GM18870 (cell line): ENCODE results near the gene BAHCC1.

ENCODE experiments used
- ATAC-seq: cut with Tn5 transposase; IDR thresholded peaks from one replicate; pipeline ENCODE4 v1.9.1; 2021; ENCODE audit warnings: moderate library complexity; ENCODE audit not compliant: unreplicated experiment

The BAHCC1 gene

DNA sequence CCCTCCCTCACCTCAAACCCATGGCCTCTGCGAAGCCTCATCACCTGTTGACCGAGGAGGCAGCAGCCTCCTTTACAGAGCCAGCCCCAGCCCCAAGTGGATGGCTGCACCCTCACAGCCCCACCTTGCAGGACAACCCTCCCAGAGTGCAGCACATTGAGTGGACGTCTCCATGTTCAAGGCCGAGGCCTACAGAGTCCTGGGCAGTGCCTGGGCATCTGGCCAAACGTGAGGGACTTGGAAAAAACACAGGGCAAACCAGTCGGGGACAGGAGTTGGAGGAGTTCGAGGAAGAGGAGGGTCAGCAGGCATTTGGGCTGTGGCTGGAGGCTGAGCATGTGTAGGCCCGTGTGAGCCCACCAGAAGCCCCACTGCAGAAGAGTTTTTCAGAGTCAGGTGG is 77.8 kb downstream of the BAHCC1 start:
- ATAC-seq, result no peak

DNA sequence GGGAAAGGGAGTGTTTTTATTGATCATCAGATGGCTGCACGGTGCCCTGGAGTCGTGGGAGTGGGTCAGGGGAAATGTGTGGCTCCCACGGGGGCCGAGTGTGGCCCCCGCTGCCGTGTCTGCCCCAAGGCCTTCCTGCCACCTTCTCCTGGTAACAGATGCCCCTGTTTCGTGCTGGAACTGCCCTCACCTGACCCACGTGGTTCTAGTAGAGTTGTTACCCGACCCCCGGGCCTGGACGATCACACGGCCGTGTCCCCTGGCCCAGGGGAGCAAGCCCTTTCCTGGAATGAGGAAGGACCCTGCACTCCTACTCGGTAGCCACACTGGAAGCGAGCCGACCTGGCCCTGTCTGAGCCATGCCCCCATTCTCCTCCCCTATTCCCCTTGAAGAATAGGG is 79.7 kb downstream of the BAHCC1 start:
- no peak for ATAC-seq

GRCh38 chr17:81476097-81476496 is 80.8 kb downstream of the BAHCC1 start:
- no peak for ATAC-seq

DNA sequence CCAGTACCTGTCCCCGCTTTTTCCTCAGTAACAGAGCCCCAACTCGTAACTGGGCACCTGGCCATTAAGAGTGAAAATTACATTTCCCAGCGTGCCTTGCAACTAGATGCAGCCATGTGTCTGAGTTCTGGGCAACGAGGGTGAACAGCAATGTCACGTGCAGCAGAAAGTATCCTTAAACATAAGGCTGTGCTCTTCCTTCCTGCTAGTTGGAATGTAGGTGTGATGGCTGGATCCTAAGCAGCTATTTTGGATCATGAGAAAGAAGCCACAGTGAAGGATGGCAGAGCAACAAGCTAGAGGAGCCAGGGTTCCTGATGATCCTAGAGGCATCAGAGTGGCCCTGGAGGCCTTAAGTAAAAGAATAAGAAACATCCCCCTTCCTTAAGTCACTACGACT is 81.4 kb downstream of the BAHCC1 start:
- ATAC-seq, result no peak

- no peak for ATAC-seq
Measured at GRCh38 chr17:81477173-81477572, 81.9 kb downstream of the BAHCC1 start.

DNA sequence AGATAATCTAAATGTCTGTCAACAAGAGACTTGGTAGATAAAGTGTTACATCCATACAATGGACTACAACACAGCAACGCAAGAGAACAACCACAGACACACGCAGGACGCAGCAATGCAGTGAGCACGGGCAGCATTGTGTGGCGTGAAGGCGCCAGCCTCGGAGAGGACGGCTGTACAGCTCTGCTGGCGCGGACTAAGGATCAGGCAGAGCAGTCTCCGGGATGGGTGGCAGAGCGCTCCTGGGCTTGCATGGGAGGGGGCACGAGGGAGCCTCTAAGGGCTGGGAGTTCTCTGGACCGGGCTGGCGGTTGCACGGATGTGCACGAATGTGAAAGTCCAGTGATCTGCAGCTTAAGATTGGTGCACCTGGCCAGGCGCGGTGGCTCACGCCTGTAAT is 82.9 kb downstream of the BAHCC1 start:
- no peak for ATAC-seq

DNA sequence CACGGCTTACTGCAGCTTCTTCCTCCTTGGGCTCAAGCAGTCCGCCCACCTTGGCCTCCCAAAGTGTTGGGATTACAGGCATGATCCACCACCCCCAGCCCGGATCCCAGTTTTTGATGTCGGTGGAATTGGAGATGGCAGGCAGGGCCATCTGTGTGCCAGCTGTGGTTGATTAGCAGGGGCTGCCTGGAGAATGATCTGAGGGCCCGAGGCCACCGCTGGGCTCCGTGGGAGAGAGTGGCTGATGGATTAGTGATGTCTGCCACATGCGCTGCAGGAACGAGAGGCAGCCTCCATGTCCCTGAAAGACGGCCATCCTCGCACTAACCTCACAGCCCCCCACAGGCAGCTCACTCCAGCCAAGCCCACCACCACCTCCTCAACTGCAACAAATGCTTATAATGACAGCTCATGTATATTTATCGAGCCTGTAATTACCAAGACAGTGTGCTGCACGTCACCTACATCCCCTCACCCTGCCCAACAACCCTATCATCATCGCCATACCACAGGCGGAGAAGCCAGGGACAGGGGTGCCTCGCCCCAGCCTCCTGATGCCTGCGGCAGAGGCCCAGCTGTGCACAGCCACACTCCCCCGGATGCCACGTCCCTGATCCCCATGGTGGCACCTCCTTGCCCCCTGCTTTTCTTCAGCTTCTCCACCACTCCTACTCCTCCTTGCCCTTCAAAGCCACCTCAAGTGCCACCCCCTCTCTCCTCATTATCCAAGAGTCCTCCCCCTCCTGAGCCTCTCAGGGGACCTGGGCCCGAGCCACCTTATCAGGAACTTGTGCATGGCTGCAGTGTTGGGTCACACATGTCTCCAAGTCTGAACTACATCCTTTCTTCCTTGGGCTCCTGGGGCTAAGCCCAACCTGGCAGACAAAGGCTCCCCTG is 84.2 kb downstream of the BAHCC1 start:
- ATAC-seq, result no peak

DNA sequence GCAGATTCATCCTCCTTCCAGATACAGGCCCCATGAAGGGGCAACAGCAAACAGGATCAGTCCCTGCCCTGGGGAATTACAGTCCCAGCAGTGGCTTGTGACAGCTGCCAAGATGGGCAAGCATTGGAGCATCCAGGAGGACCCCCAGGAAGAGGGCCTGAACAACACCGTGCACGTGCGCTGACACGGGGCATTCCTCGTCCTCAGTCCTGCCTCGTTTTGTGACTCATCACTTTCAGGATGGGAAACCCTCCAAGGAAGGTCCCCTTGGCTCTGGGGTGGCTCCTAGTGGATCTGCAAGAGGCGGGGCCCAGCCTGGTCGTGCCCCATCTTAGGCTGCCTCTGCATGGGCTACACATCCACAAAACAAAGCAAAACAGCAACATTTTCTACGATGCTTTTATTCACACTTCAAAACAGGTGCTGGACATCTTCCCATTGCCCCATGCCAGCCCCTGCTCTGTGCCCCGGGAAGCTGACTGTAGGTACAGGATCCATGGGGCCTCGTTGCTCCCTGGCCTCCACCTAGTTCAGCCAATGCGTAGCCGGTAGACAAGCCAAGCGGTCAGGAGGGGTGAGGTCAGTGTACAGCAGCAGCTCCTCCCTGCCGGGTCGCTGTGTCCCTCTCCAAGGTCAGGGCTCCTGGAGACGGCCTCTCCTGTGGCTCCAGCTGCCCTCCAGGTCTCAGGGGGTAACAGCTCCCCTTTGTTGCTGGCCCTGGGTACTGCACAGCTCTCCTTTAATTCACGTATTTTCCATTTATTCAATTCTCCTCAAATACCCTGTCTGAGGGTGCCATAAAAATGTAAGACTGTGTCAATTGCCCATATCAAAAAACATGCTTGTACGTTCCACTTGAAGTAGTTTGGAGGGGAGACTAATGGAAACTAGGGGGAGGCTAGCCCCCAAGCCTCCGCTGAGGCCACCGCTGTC is 85.1 kb downstream of the BAHCC1 start:
- no peak for ATAC-seq

DNA sequence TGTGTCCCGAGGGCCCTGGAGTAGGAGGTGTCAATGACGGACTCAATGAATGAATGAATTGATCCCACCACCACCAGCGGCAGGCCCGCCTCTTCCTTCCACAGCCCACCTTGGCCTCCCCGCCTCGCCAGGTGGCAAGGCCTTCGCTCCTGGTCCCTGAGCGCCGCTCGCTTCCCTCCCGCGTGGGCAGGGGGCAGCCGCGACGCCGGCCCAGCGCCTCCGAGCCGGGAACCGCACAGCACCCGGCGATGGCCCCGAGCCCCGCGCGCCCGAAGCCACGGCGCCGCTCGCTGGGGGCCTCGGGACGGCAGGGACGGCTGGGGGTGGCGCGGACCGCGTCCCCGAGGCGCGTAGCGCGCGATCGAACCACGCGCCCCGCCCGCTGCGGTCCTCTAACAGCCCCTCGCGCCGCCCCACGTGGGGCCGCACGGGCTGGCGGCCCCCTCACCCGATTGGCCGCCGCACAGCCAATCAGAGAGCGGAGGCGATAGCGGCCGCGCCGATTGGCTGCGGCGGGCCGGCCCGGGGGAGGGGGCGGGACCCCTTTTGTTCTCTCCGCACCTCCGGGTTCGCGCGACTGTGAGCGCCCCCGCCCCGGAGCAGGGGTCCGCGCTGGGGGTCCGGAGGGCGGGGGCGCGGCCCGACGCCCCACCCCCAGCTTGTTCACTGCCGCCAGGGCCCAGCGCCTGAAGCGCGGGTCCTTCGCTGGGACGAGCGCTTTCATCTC is 86.0 kb downstream of the BAHCC1 start:
- no peak for ATAC-seq

DNA sequence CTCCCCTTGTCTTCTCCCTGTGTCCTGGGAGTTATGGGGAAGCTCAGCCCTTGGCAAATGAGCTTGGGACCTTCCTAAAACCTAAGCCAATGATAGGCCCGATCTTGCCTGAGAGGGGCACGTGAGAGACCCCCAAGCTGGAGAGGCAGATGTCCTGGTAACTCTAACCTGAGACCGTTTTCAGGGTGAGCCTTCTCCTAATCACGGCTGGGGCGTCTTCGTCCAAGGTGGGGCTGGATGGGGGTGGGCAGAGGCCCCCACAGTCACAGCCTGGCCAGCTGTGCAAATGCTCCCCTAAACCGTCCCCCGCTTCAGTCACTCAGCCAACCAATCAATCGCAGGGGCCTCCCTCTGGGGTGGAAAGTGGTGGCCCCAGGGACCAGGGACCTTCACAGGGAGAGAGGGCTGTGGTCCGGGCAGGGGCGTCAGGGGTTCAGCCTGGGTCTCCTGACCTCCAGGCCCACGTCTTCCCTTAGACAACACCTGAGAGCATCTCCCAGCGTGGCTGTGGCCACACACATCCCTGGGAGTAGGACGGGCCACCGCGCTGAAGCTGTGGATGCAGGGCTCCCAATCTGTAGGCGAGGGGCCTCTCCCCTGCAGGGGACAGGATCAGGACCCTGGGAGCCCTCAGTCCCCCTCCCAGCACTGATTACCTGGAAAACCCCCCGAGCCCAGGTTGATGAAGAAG is 86.7 kb downstream of the BAHCC1 start:
- no peak for ATAC-seq

GRCh38 chr17:81482673-81483072 is 87.4 kb downstream of the BAHCC1 start:
- ATAC-seq, result no peak

GRCh38 chr17:81483085-81483861 is 88.0 kb downstream of the BAHCC1 start:
- ATAC-seq, result no peak

- ATAC-seq, result no peak
Measured at GRCh38 chr17:81483862-81484194, 88.6 kb downstream of the BAHCC1 start.

GRCh38 chr17:81484195-81484979 is 89.1 kb downstream of the BAHCC1 start:
- ATAC-seq, result no peak

DNA sequence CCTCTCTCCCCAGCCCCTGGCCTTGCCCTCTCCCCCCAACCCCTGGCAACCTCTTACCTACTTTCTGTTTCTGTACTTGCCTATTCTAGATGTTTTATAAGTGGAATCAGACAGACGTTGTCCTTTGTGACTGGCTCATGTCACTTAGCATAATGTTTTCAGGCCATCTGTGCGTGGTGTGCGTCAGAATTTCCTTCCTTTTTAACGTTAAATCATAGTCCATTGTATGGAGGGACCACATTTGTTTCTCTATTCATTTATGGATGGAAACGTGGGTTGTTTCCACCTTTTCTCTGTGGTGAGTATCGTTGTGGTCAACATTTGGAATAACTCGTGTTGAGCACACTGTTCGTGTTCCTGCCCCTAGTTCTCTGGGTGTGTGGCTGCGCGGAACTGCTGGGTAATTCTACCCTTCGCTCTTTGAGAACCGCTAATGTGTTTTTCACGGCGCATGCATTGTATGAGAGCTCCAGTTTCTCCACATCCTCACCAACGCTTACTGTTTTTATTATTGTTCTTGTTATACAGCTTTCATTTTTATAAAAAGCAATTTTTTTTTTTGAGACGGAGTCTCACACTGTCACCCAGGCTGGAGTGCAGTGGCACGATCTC is 91.0 kb downstream of the BAHCC1 start:
- ATAC-seq, result no peak

DNA sequence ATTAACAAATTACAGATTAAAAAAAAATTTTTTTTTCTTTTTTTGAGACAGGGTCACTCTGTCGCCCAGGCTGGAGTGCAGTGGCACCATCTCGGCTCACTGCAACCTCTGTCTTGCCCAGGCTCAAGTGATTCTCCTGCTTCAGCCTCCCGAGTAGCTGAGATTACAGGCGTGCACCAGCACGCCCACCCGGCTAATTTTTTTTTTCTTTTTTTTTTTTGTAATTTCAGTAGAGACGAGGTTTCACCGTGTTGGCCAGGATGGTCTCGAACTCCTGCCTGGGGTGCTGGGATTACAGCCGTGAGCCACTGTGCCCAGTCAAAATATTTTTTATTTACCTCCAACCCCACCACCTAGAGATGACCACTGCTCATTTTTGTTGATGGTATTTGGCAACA is 91.8 kb downstream of the BAHCC1 start:
- ATAC-seq, result no peak

- no peak for ATAC-seq
Measured at GRCh38 chr17:81487487-81488275, 92.4 kb downstream of the BAHCC1 start.

DNA sequence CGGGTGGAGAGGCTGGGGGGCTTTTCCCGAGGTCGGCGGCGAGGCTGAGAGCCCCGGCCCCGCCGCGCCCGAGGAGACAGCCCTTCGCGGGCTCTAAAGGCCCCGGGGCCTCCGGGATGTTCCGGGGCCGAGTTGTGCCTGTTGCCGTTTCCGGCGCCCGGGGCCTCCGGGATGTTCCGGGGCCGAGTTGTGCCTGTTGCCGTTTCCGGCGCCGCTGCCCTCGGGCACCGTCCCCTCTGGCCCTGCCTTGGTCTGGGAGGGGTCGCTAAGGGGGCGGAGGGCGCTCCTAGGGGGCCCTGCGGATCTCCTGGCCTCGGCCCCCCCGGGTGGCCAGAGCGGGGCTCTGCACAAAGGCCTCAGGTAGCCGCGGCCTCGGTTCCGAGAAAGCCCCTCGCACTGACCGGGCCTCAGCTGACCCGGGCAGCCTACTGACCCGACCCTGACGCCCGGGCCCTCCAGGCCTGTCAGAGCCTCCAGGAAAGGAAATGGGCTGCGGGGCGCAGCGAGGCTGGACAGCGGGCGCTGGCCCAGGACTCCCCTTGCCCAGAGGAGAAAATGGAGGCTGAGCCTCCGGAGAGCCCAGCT is 93.1 kb downstream of the BAHCC1 start:
- no peak for ATAC-seq
